Measurements from ENCODE around the gene CCDC149. TPM values are rescaled to one million over a fixed set of nuclear protein-coding genes. Genes with fewer than 3 reads are reported as not detected.

CCDC149 gene

GRCh38 chr4:24763631-24764297, 149.1 kb downstream of the CCDC149 start:
- no peak overlapping the region for H4K8ac ChIP-seq (ENCODE audit: low read depth, low read length)
- H3K4me1 ChIP-seq (ENCODE audit: control insufficient read depth, low read depth, low read length): no peaks in the 10 kb centered on the region
- no peak overlapping the region for H2AK5ac ChIP-seq (ENCODE audit: low read length)
- no peak overlapping the region for H4K5ac ChIP-seq (ENCODE audit: low read length)
- H3K56ac ChIP-seq (ENCODE audit: low read length): no peak overlapping the region
- no peak overlapping the region for H2BK15ac ChIP-seq (replicated peaks; ENCODE audit: low read depth)
- no peak overlapping the region for H3K23ac ChIP-seq (ENCODE audit: low read length)
- DNase-seq: no peak
- H3K79me2 ChIP-seq (ENCODE audit: control insufficient read depth, insufficient read depth, low read length): no peaks in the 10 kb centered on the region
- no CpG with 5 or more reads among the region's 5 CpGs for WGBS (ENCODE audit: extremely low coverage, insufficient coverage, low lambda C conversion rate)
- no peak overlapping the region for H3K4me3 ChIP-seq (ENCODE audit: low read length)
- no peak overlapping the region for H2BK5ac ChIP-seq (ENCODE audit: low read length)
- no peak overlapping the region for H3K4me2 ChIP-seq (ENCODE audit: low read length)
- H3K27me3 ChIP-seq (ENCODE audit: insufficient read depth, low read length, poor library complexity): no peaks in the 10 kb centered on the region
- H3K36me3 ChIP-seq (ENCODE audit: control insufficient read depth, insufficient read depth, low read length): no peaks in the 10 kb centered on the region
- H3K4ac ChIP-seq (ENCODE audit: low read depth, low read length): no peak overlapping the region
- no peak overlapping the region for H3K18ac ChIP-seq (ENCODE audit: low read length)
- no peak overlapping the region for H3K9ac ChIP-seq (ENCODE audit: low read length)
- no peak overlapping the region for H2BK120ac ChIP-seq (ENCODE audit: low read depth, low read length)
- H3K27ac ChIP-seq (ENCODE audit: low read depth, low read length): no peak overlapping the region
- H3K79me1 ChIP-seq (ENCODE audit: low read length): no peaks in the 10 kb centered on the region

Small RNA genes within 50 kb of the gene (small RNA-seq; reads per million reads assigned to genes)
- gene AC006390.1 (ENCODE audit: insufficient read depth): not detected
